Measurements from ENCODE around the gene GBX2. TPM values are rescaled to one million over a fixed set of nuclear protein-coding genes. Genes with fewer than 3 reads are reported as not detected.

GBX2 gene
- total and polyA plus RNA-seq, 2 of the 13 experiments (the other 11 are each of a cell fraction or from before 2014, with no cell fraction given): not detected

- no peak overlapping the region for H3K27ac ChIP-seq (ENCODE audit: extremely low read length, insufficient read depth, low read length)
- ChIA-PET POLR2A (no interaction called here), CTCF (ENCODE audit: low intra/inter-chr PET ratio, low total read pairs) (no interaction called here)
- no peaks in the 10 kb centered on the region for H3K4me1 ChIP-seq (ENCODE audit: insufficient read depth, low read length)
- no peak for FAIRE-seq
- intact Hi-C loops (cut with micrococcal nuclease; ENCODE audit: unreplicated experiment): no loop called here
- H4K20me1 ChIP-seq (ENCODE audit: insufficient read depth, low read length): no peaks in the 10 kb centered on the region
- WGBS (ENCODE audit: low lambda C conversion rate): 82% methylated on average over 92 of the region's 92 CpGs
- no peaks in the 10 kb centered on the region for H3K79me2 ChIP-seq (ENCODE audit: insufficient read depth, low read length)
- no peak overlapping the region for H3K4me3 ChIP-seq (replicated peaks in 1 of 3; ENCODE audit: insufficient read depth in 1 of 3, low read depth in 2 of 3, low read length in 3 of 3)
- H2AFZ ChIP-seq (ENCODE audit: low read length): no peak overlapping the region
- no peaks in the 10 kb centered on the region for H3K36me3 ChIP-seq (replicated peaks in 1 of 2; ENCODE audit: control insufficient read depth in 1 of 2, insufficient read depth in 2 of 2, low read length in 2 of 2)
- H3K27me3 ChIP-seq (ENCODE audit: control insufficient read depth in 1 of 2, insufficient read depth in 2 of 2, low read length in 2 of 2): peaks cover 3 to 60% of the 10 kb centered on the region in 2 experiments; a peak in 4 of 5 replicates
- TF ChIP-seq RAD21 (CRISPR knock-in tag; IDR thresholded peaks at IDR 0.05): no peak
- in situ Hi-C loops (cut with HindIII; ENCODE audit: extremely low pct_ligation_motif_present, low pct_unique_long_range_greater_than_20kb): no loop called here
- H3K9ac ChIP-seq (ENCODE audit: insufficient read depth, low read depth, low read length): no peak overlapping the region
- H3K9me3 ChIP-seq (ENCODE audit: low read length): no peaks in the 10 kb centered on the region
- BruUV-seq (replicated peaks): no TSS peak
- H3K4me2 ChIP-seq (ENCODE audit: low read depth, low read length): no peak overlapping the region
- no peak for DNase-seq (ENCODE audit: low spot score)
- ATAC-seq: no peak
Observed at GRCh38 chr2:236214376-236214995, 46.3 kb upstream of the GBX2 start.

DNA sequence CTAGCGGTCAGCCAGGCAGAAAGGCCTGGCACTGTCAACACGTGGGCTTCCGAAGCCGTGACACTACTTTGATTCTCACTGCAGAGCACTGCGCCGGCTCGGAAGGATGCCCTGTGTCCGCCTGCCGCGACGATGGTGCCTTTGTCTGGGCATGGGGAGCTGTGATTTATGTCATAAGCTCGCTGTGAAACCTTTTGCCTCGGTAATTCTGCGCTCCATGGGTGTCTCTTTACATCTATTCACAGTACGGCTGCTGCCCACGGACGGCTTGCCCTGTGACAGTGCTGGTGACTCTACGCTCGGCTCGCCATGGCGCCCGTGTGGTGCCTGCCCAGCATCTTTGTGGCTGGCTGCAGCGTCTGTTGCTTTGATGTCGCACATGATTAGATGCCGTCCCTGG, 43.1 kb upstream of the GBX2 start:
- in situ Hi-C loops (cut with HindIII; ENCODE audit: extremely low pct_ligation_motif_present, low pct_unique_long_range_greater_than_20kb): no loop called here

More for the DNA sequence above, 43.1 kb upstream of the GBX2 start:
- Histone ChIP-seq H3K4me2 (ENCODE audit: low read depth, low read length) (no peak overlapping the region), H3K27me3 (ENCODE audit: control insufficient read depth in 1 of 2, insufficient read depth in 2 of 2, low read length in 2 of 2) (peaks cover 0 to 82% of the 10 kb centered on the region in 2 experiments; a peak in 4 of 5 replicates), H3K27ac (ENCODE audit: extremely low read length, insufficient read depth, low read length) (no peak overlapping the region), H4K20me1 (ENCODE audit: insufficient read depth, low read length) (no peaks in the 10 kb centered on the region), H3K36me3 (replicated peaks in 1 of 2; ENCODE audit: control insufficient read depth in 1 of 2, insufficient read depth in 2 of 2, low read length in 2 of 2) (no peaks in the 10 kb centered on the region), H3K79me2 (ENCODE audit: insufficient read depth, low read length) (no peaks in the 10 kb centered on the region), H2AFZ (ENCODE audit: low read length) (no peak overlapping the region), H3K9me3 (ENCODE audit: low read length) (no peaks in the 10 kb centered on the region), H3K4me1 (ENCODE audit: insufficient read depth, low read length) (no peaks in the 10 kb centered on the region), H3K9ac (ENCODE audit: insufficient read depth, low read depth, low read length) (no peak overlapping the region), H3K4me3 (replicated peaks in 1 of 3; ENCODE audit: insufficient read depth in 1 of 3, low read depth in 2 of 3, low read length in 3 of 3) (no peak overlapping the region)
- ATAC-seq (no peak), DNase-seq (ENCODE audit: low spot score) (no peak), FAIRE-seq (no peak)
- POLR2A ChIA-PET: no interaction called here
- BruUV-seq (replicated peaks): no TSS peak
- no peak for TF ChIP-seq ZNF296 (CRISPR knock-in tag; conservative IDR thresholded peaks at IDR 0.05)
- CTCF ChIA-PET (ENCODE audit: low intra/inter-chr PET ratio, low total read pairs): no interaction called here
- intact Hi-C loops (cut with micrococcal nuclease; ENCODE audit: unreplicated experiment): no loop called here
- WGBS (ENCODE audit: low lambda C conversion rate): 46% methylated on average over 25 of the region's 25 CpGs
